Measurements from ENCODE around the gene GCAT.
"Not testable (repeated sequence)": the region's sequence is repeated elsewhere in the genome, so short reads cannot be mapped to it uniquely, and the experiment has no call there.

Gene GCAT

GRCh38 chr22:37775785-37776638 is 31.7 kb upstream of the GCAT start:
- H3K4me1 Mint-ChIP-seq, result peaks cover 18% of the 10 kb centered on the region
- peaks cover 20% of the 10 kb centered on the region for H3K36me3 Mint-ChIP-seq
- no peaks in the 10 kb centered on the region for H3K9me3 Mint-ChIP-seq
- no peak overlapping the region for H3K4me3 Mint-ChIP-seq
- no peak for ATAC-seq
- no peak overlapping the region for H3K27ac Mint-ChIP-seq
- H3K27me3 Mint-ChIP-seq, result peaks cover 12% of the 10 kb centered on the region

GRCh38 chr22:37776639-37777005 is 31.1 kb upstream of the GCAT start:
- ATAC-seq, result no peak
- Mint-ChIP-seq H3K27ac (no peak overlapping the region), H3K4me3 (no peak overlapping the region), H3K36me3 (peaks cover 18% of the 10 kb centered on the region), H3K9me3 (no peaks in the 10 kb centered on the region), H3K27me3 (peaks cover 12% of the 10 kb centered on the region), H3K4me1 (peaks cover 18% of the 10 kb centered on the region)

- Mint-ChIP-seq H3K9me3 (no peaks in the 10 kb centered on the region), H3K27ac (peak overlapping the region; percentile 24), H3K4me3 (no peak overlapping the region), H3K27me3 (peaks cover 12% of the 10 kb centered on the region), H3K36me3 (peaks cover 18% of the 10 kb centered on the region), H3K4me1 (peaks cover 18% of the 10 kb centered on the region)
- peak; percentile 90 for ATAC-seq
Observed at GRCh38 chr22:37777122-37777687, 30.5 kb upstream of the GCAT start.

- Mint-ChIP-seq H3K27me3 (peaks cover 14% of the 10 kb centered on the region), H3K36me3 (peaks cover 10% of the 10 kb centered on the region), H3K4me1 (peaks cover 18% of the 10 kb centered on the region), H3K4me3 (no peak overlapping the region), H3K27ac (no peak overlapping the region), H3K9me3 (no peaks in the 10 kb centered on the region)
- ATAC-seq, result no peak
Observed at GRCh38 chr22:37778370-37779009, 29.2 kb upstream of the GCAT start.

- Mint-ChIP-seq H3K4me3 (no peak overlapping the region), H3K27ac (no peak overlapping the region), H3K4me1 (peaks cover 20% of the 10 kb centered on the region), H3K36me3 (no peaks in the 10 kb centered on the region), H3K27me3 (peaks cover 42% of the 10 kb centered on the region), H3K9me3 (no peaks in the 10 kb centered on the region)
- ATAC-seq, result no peak
Observed at GRCh38 chr22:37781434-37782059, 26.2 kb upstream of the GCAT start.

- peaks cover 42% of the 10 kb centered on the region for H3K27me3 Mint-ChIP-seq
- no peaks in the 10 kb centered on the region for H3K36me3 Mint-ChIP-seq
- no peak overlapping the region for H3K27ac Mint-ChIP-seq
- no peak overlapping the region for H3K4me3 Mint-ChIP-seq
- no peaks in the 10 kb centered on the region for H3K9me3 Mint-ChIP-seq
- no peak for ATAC-seq
- H3K4me1 Mint-ChIP-seq, result peaks cover 10% of the 10 kb centered on the region
Observed at GRCh38 chr22:37782340-37783168, 25.2 kb upstream of the GCAT start.

GRCh38 chr22:37784829-37785495 is 22.8 kb upstream of the GCAT start:
- H3K27me3 Mint-ChIP-seq, result peaks cover 32% of the 10 kb centered on the region
- H3K9me3 Mint-ChIP-seq, result no peaks in the 10 kb centered on the region
- ATAC-seq, result no peak

GRCh38 chr22:37790234-37790633 is 17.5 kb upstream of the GCAT start:
- H3K36me3 Mint-ChIP-seq, result no peaks in the 10 kb centered on the region
- no peaks in the 10 kb centered on the region for H3K9me3 Mint-ChIP-seq
- no peaks in the 10 kb centered on the region for H3K4me1 Mint-ChIP-seq
- ATAC-seq, result no peak
- H3K27me3 Mint-ChIP-seq, result peaks cover 13% of the 10 kb centered on the region
- H3K4me3 Mint-ChIP-seq, result no peak overlapping the region
- H3K27ac Mint-ChIP-seq, result no peak overlapping the region

More at GRCh38 chr22:37784829-37785495, 22.8 kb upstream of the GCAT start:
- Mint-ChIP-seq H3K36me3 (no peaks in the 10 kb centered on the region), H3K27ac (no peak overlapping the region), H3K4me3 (no peak overlapping the region), H3K4me1 (peaks cover 6% of the 10 kb centered on the region)

GRCh38 chr22:37792494-37792893 is 15.2 kb upstream of the GCAT start:
- Mint-ChIP-seq H3K4me3 (no peak overlapping the region), H3K27me3 (no peaks in the 10 kb centered on the region), H3K36me3 (no peaks in the 10 kb centered on the region)

GRCh38 chr22:37794376-37794775 is 13.4 kb upstream of the GCAT start:
- H3K36me3 Mint-ChIP-seq, result no peaks in the 10 kb centered on the region

More at GRCh38 chr22:37792494-37792893, 15.2 kb upstream of the GCAT start:
- H3K9me3 Mint-ChIP-seq, result no peaks in the 10 kb centered on the region
- no peak overlapping the region for H3K27ac Mint-ChIP-seq
- H3K4me1 Mint-ChIP-seq, result no peaks in the 10 kb centered on the region
- no peak for ATAC-seq

GRCh38 chr22:37796079-37796478 is 11.7 kb upstream of the GCAT start:
- H3K4me1 Mint-ChIP-seq, result peaks cover 11% of the 10 kb centered on the region
- H3K27me3 Mint-ChIP-seq, result no peaks in the 10 kb centered on the region
- no peak overlapping the region for H3K27ac Mint-ChIP-seq
- no peaks in the 10 kb centered on the region for H3K9me3 Mint-ChIP-seq
- ATAC-seq, result no peak
- no peak overlapping the region for H3K4me3 Mint-ChIP-seq
- no peaks in the 10 kb centered on the region for H3K36me3 Mint-ChIP-seq

More at GRCh38 chr22:37794376-37794775, 13.4 kb upstream of the GCAT start:
- Mint-ChIP-seq H3K9me3 (no peaks in the 10 kb centered on the region), H3K4me1 (peaks cover 11% of the 10 kb centered on the region), H3K27me3 (no peaks in the 10 kb centered on the region), H3K4me3 (no peak overlapping the region), H3K27ac (no peak overlapping the region)
- no peak for ATAC-seq

GRCh38 chr22:37797259-37797658 is 10.5 kb upstream of the GCAT start:
- H3K27ac Mint-ChIP-seq, H3K4me3 Mint-ChIP-seq, H3K36me3 Mint-ChIP-seq, H3K9me3 Mint-ChIP-seq, ATAC-seq, H3K27me3 Mint-ChIP-seq: not testable (repeated sequence)
- peaks cover 11% of the 10 kb centered on the region for H3K4me1 Mint-ChIP-seq

- Mint-ChIP-seq H3K27ac (no peak overlapping the region), H3K4me3 (no peak overlapping the region), H3K4me1 (peaks cover 17% of the 10 kb centered on the region), H3K27me3 (peaks cover 8% of the 10 kb centered on the region), H3K36me3 (no peaks in the 10 kb centered on the region), H3K9me3 (no peaks in the 10 kb centered on the region)
- ATAC-seq, result no peak
Observed at GRCh38 chr22:37797874-37798500, 9.7 kb upstream of the GCAT start.

GRCh38 chr22:37799979-37800378 is 7.8 kb upstream of the GCAT start:
- H3K9me3 Mint-ChIP-seq, H3K27ac Mint-ChIP-seq, H3K4me3 Mint-ChIP-seq, H3K36me3 Mint-ChIP-seq, ATAC-seq: not testable (repeated sequence)
- peaks cover 34% of the 10 kb centered on the region for H3K4me1 Mint-ChIP-seq
- peaks cover 25% of the 10 kb centered on the region for H3K27me3 Mint-ChIP-seq
